Mesenchymal stem cell (in vitro differentiated cells and primary cell): Measurements from ENCODE around the gene MPRIP.

Experiments
- DNase-seq: peaks from one replicate; pipeline ENCODE4 v3.0.0-alpha.2; 2013
- H2AFZ ChIP-seq: one replicate; pipeline ENCODE4 v1.6.1; 2013; ENCODE audit warnings: low read depth, mild to moderate bottlenecking, control low read depth, inconsistent platforms, low read length, moderate library complexity
- H2AK5ac ChIP-seq: 2 replicates; pipeline ENCODE4 v1.6.1; 2013; ENCODE audit warnings: low read length, moderate library complexity, mild to moderate bottlenecking, inconsistent platforms; ENCODE audit not compliant: severe bottlenecking
- H2BK120ac ChIP-seq: one replicate; pipeline ENCODE4 v1.6.1; 2013; ENCODE audit warnings: low read depth, mild to moderate bottlenecking, inconsistent platforms, low read length, moderate library complexity
- H2BK12ac ChIP-seq, 2 experiments: one replicate each; pipeline ENCODE4 v1.6.1; 2013; ENCODE audit warnings: inconsistent platforms in 2 of 2, low read length in 2 of 2, mild to moderate bottlenecking in 2 of 2, moderate library complexity in 2 of 2, control low read depth in 1 of 2
- H2BK15ac ChIP-seq: one replicate; pipeline ENCODE4 v1.6.1; 2013; ENCODE audit warnings: mild to moderate bottlenecking, low read depth, inconsistent platforms; ENCODE audit not compliant: poor library complexity, severe bottlenecking
- H2BK5ac ChIP-seq: 2 replicates; pipeline ENCODE4 v1.6.1; 2013; ENCODE audit warnings: low read depth, mild to moderate bottlenecking, low read length, control low read depth, inconsistent platforms; ENCODE audit not compliant: poor library complexity, severe bottlenecking
- H3K14ac ChIP-seq, 2 experiments: one replicate each; pipeline ENCODE4 v1.6.1; 2013; ENCODE audit warnings: inconsistent platforms in 2 of 2, low read length in 2 of 2, control low read depth in 1 of 2, mild to moderate bottlenecking in 1 of 2, moderate library complexity in 1 of 2
- H3K18ac ChIP-seq, 2 experiments: one replicate each; pipeline ENCODE4 v1.6.1; 2013; ENCODE audit warnings: inconsistent platforms in 2 of 2, low read length in 2 of 2, control low read depth in 1 of 2, low read depth in 1 of 2, mild to moderate bottlenecking in 1 of 2
- H3K23ac ChIP-seq, 2 experiments: one replicate each; pipeline ENCODE4 v1.6.1; 2013; ENCODE audit warnings: inconsistent platforms in 2 of 2, low read length in 2 of 2, mild to moderate bottlenecking in 2 of 2, moderate library complexity in 2 of 2, control low read depth in 1 of 2
- H3K27ac ChIP-seq: 2 replicates; pipeline ENCODE4 v1.5.1; 2013; ENCODE audit warnings: mild to moderate bottlenecking, moderate library complexity, low read length, control low read depth, inconsistent platforms; ENCODE audit not compliant: poor library complexity, severe bottlenecking
- H3K27me3 ChIP-seq, 2 experiments: 2 replicates each; pipeline versions ENCODE4 v1.6.1 to v1.7.0; 2013; ENCODE audit warnings: low read length in 2 of 2, mild to moderate bottlenecking in 2 of 2, moderate library complexity in 2 of 2, control low read depth in 1 of 2, inconsistent platforms in 1 of 2; ENCODE audit not compliant: control insufficient read depth in 1 of 2, insufficient read depth in 1 of 2
- H3K36me3 ChIP-seq, 2 experiments: 2 replicates each; pipeline versions ENCODE4 v1.6.1 to v1.7.0; 2013; ENCODE audit warnings: low read length in 2 of 2, control low read depth in 1 of 2, inconsistent platforms in 1 of 2, low read depth in 1 of 2, mild to moderate bottlenecking in 1 of 2; ENCODE audit not compliant: insufficient read depth in 2 of 2, control insufficient read depth in 1 of 2
- H3K4ac ChIP-seq, 2 experiments: one replicate each; pipeline ENCODE4 v1.6.1; 2013; ENCODE audit warnings: inconsistent platforms in 2 of 2, low read length in 2 of 2, mild to moderate bottlenecking in 2 of 2, moderate library complexity in 2 of 2, control low read depth in 1 of 2, low read depth in 1 of 2
- H3K4me1 ChIP-seq: 2 replicates; pipeline ENCODE4 v1.6.1; 2013; ENCODE audit warnings: low read depth, low read length, control low read depth; ENCODE audit not compliant: control insufficient read depth, insufficient read depth
- H3K4me2 ChIP-seq: 2 replicates; pipeline ENCODE4 v1.6.1; 2013; ENCODE audit warnings: low read length, mild to moderate bottlenecking, inconsistent platforms; ENCODE audit not compliant: poor library complexity, severe bottlenecking
- H3K4me3 ChIP-seq, 2 experiments: 2 replicates each; pipeline versions ENCODE4 v1.5.1 to v1.7.0; 2013; ENCODE audit warnings: low read length in 2 of 2, mild to moderate bottlenecking in 2 of 2, control low read depth in 1 of 2, low read depth in 1 of 2; ENCODE audit not compliant: insufficient read depth in 1 of 2
- H3K79me1 ChIP-seq: replicated peaks from 2 replicates; pipeline ENCODE4 v1.6.1; 2013; ENCODE audit warnings: mild to moderate bottlenecking, control low read depth, low read length, inconsistent platforms; ENCODE audit not compliant: poor library complexity, severe bottlenecking
- H3K9ac ChIP-seq: 2 replicates; pipeline ENCODE4 v1.7.0; 2013; ENCODE audit warnings: mild to moderate bottlenecking, low read length, moderate library complexity
- H3K9me3 ChIP-seq: 2 replicates; pipeline ENCODE4 v1.7.0; 2013; ENCODE audit warnings: mild to moderate bottlenecking, low read length; ENCODE audit not compliant: control insufficient read depth
- H4K8ac ChIP-seq: one replicate; pipeline ENCODE4 v1.6.1; 2013; ENCODE audit warnings: inconsistent platforms, mild to moderate bottlenecking, low read length, moderate library complexity
- H4K91ac ChIP-seq: one replicate; pipeline ENCODE4 v1.6.1; 2013; ENCODE audit warnings: mild to moderate bottlenecking, low read length, inconsistent platforms
- WGBS: methylation state at CpG from one replicate; pipeline ENCODE4 v1.1.7; 2013; ENCODE audit warnings: mixed read lengths; 5-methylcytosine and 5-hydroxymethylcytosine counted together

Gene MPRIP

GRCh38 chr17:17224137-17224536 is 181.9 kb downstream of the MPRIP start:
- H2BK120ac ChIP-seq, result no peak overlapping the region
- no peak overlapping the region for H2BK12ac ChIP-seq
- no peak overlapping the region for H2BK5ac ChIP-seq
- H3K4me1 ChIP-seq, result peaks cover 7% of the 10 kb centered on the region
- no peak overlapping the region for H4K8ac ChIP-seq
- H4K91ac ChIP-seq, result no peak overlapping the region
- no peak overlapping the region for H2BK15ac ChIP-seq
- H3K4ac ChIP-seq, result no peak overlapping the region
- H3K4me3 ChIP-seq, result no peak overlapping the region
- H3K27ac ChIP-seq, result no peak overlapping the region
- H3K36me3 ChIP-seq, result peaks cover 94 to 96% of the 10 kb centered on the region in 2 experiments
- H3K9ac ChIP-seq, result no peak overlapping the region
- H3K27me3 ChIP-seq, result no peaks in the 10 kb centered on the region
- no peak overlapping the region for H2AFZ ChIP-seq
- no peak overlapping the region for H3K18ac ChIP-seq
- DNase-seq, result no peak
- H3K9me3 ChIP-seq, result no peaks in the 10 kb centered on the region
- H2AK5ac ChIP-seq, result no peak overlapping the region
- WGBS, result 97% methylated on average over 8 of the region's 8 CpGs
- no peak overlapping the region for H3K4me2 ChIP-seq
- H3K23ac ChIP-seq, result no peak overlapping the region
- H3K79me1 ChIP-seq, result peaks cover 58% of the 10 kb centered on the region
- H3K14ac ChIP-seq, result no peak overlapping the region

GRCh38 chr17:17225901-17226300 is 183.6 kb downstream of the MPRIP start:
- Histone ChIP-seq H3K27me3 (no peaks in the 10 kb centered on the region), H2AK5ac (no peak overlapping the region), H3K36me3 (peaks cover 97 to 98% of the 10 kb centered on the region in 2 experiments), H3K4me2 (no peak overlapping the region), H4K8ac (no peak overlapping the region), H4K91ac (no peak overlapping the region), H3K23ac (no peak overlapping the region), H2BK12ac (no peak overlapping the region), H2BK5ac (no peak overlapping the region), H3K27ac (no peak overlapping the region), H3K14ac (no peak overlapping the region), H2BK120ac (no peak overlapping the region), H3K4ac (no peak overlapping the region), H3K9ac (no peak overlapping the region), H3K4me1 (peaks cover 5% of the 10 kb centered on the region), H3K4me3 (no peak overlapping the region), H3K9me3 (no peaks in the 10 kb centered on the region), H3K79me1 (peaks cover 59% of the 10 kb centered on the region), H2BK15ac (no peak overlapping the region), H3K18ac (no peak overlapping the region), H2AFZ (no peak overlapping the region)
- WGBS, result 95% methylated on average over 10 of the region's 10 CpGs
- no peak for DNase-seq

DNA sequence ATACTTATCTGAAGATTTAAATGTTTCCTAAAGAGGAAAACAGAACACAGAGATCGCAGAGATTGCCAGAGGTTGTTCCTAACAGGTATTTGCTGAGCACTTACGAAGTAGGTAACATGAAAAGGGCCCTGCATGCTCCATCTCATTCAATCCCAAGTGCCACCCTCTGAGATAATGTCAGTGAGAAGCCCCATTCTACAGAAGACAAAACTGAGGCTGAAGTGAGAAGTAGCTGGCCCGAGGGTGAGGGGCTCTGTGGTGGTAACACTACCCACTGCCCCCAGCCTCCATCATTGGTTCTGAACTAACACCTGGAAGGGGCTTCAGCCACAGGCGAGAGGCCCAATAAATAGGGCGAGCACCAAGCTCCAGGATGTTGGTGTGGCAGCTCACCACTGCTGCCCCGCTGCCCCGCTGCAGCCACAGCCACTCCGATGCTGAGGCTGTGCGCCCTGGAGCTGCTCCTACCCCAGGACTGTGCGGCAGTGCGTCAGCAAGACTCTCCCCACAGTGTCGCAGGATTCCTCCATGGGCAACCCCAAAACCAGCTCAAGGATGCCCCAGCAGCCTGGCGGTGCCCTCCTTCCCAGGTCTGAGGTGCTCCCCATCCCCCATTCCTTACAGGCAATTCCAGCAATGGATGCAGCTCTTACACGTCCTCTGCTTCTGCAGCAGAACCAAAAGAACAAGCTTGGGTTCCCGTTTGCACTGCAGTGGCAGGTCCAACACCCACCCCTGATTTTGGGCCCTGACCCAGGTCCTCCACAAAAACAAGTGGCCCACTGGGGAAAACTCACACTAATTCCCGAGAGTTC is 184.4 kb downstream of the MPRIP start:
- 97% methylated on average over 16 of the region's 16 CpGs for WGBS
- Histone ChIP-seq H3K4ac (no peak overlapping the region), H2BK120ac (no peak overlapping the region)

GRCh38 chr17:17227608-17228520 is 185.6 kb downstream of the MPRIP start:
- Histone ChIP-seq H3K27ac (no peak overlapping the region), H2AFZ (no peak overlapping the region), H3K18ac (no peak overlapping the region), H2AK5ac (no peak overlapping the region), H2BK5ac (no peak overlapping the region), H3K36me3 (peaks cover 98 to 99% of the 10 kb centered on the region in 2 experiments), H3K4ac (no peak overlapping the region), H2BK12ac (no peak overlapping the region), H3K4me1 (peaks cover 17% of the 10 kb centered on the region), H3K23ac (no peak overlapping the region), H2BK15ac (no peak overlapping the region), H3K27me3 (no peaks in the 10 kb centered on the region), H3K9me3 (no peaks in the 10 kb centered on the region), H3K4me3 (no peak overlapping the region), H2BK120ac (no peak overlapping the region), H4K8ac (no peak overlapping the region), H3K79me1 (peaks cover 51% of the 10 kb centered on the region), H3K4me2 (no peak overlapping the region), H4K91ac (no peak overlapping the region), H3K9ac (no peak overlapping the region), H3K14ac (no peak overlapping the region)
- WGBS, result 95% methylated on average over 25 of the region's 25 CpGs
- DNase-seq, result no peak

More for the DNA sequence above, 184.4 kb downstream of the MPRIP start:
- Histone ChIP-seq H3K9me3 (no peaks in the 10 kb centered on the region), H3K23ac (no peak overlapping the region), H4K8ac (no peak overlapping the region), H3K4me1 (peaks cover 8% of the 10 kb centered on the region), H3K27me3 (no peaks in the 10 kb centered on the region), H3K18ac (no peak overlapping the region), H3K4me2 (no peak overlapping the region), H3K9ac (no peak overlapping the region), H2BK12ac (no peak overlapping the region), H3K4me3 (no peak overlapping the region), H2BK15ac (no peak overlapping the region), H2AFZ (no peak overlapping the region), H3K79me1 (peaks cover 58% of the 10 kb centered on the region), H2BK5ac (no peak overlapping the region), H3K14ac (no peak overlapping the region), H4K91ac (no peak overlapping the region), H3K27ac (no peak overlapping the region), H2AK5ac (no peak overlapping the region), H3K36me3 (peaks cover 97 to 98% of the 10 kb centered on the region in 2 experiments)
- no peak for DNase-seq
